ENCODE data around the gene RPL10A.

The RPL10A gene

GRCh38 chr6:35439308-35439707 is 28.9 kb upstream of the RPL10A start:
- no peak for TF ChIP-seq CTCF (IDR thresholded peaks at IDR 0.05; ENCODE audit: low read depth, low read length)
- H3K4me3 ChIP-seq (ENCODE audit: low read depth, low read length): no peak overlapping the region

GRCh38 chr6:35441205-35441604 is 27.0 kb upstream of the RPL10A start:
- no peak for TF ChIP-seq CTCF (IDR thresholded peaks at IDR 0.05; ENCODE audit: low read depth, low read length)
- H3K4me3 ChIP-seq (ENCODE audit: low read depth, low read length): no peak overlapping the region

GRCh38 chr6:35441642-35442041 is 26.6 kb upstream of the RPL10A start:
- H3K4me3 ChIP-seq (ENCODE audit: low read depth, low read length): no peak overlapping the region
- TF ChIP-seq CTCF (IDR thresholded peaks at IDR 0.05; ENCODE audit: low read depth, low read length): no peak

GRCh38 chr6:35442693-35443092 is 25.5 kb upstream of the RPL10A start:
- no peak overlapping the region for H3K4me3 ChIP-seq (ENCODE audit: low read depth, low read length)
- no peak for TF ChIP-seq CTCF (IDR thresholded peaks at IDR 0.05; ENCODE audit: low read depth, low read length)

GRCh38 chr6:35443341-35444030 is 24.7 kb upstream of the RPL10A start:
- no peak overlapping the region for H3K4me3 ChIP-seq (ENCODE audit: low read depth, low read length)
- TF ChIP-seq CTCF (IDR thresholded peaks at IDR 0.05; ENCODE audit: low read depth, low read length): no peak

- no peak overlapping the region for H3K4me3 ChIP-seq (ENCODE audit: low read depth, low read length)
- no peak for TF ChIP-seq CTCF (IDR thresholded peaks at IDR 0.05; ENCODE audit: low read depth, low read length)
Observed at GRCh38 chr6:35445691-35446090, 22.5 kb upstream of the RPL10A start.

GRCh38 chr6:35448191-35448590 is 20.0 kb upstream of the RPL10A start:
- no peak overlapping the region for H3K4me3 ChIP-seq (ENCODE audit: low read depth, low read length)
- no peak for TF ChIP-seq CTCF (IDR thresholded peaks at IDR 0.05; ENCODE audit: low read depth, low read length)
